H9 (cell line): ENCODE data around the gene GRID1. TPM values are rescaled to one million over a fixed set of nuclear protein-coding genes. Genes with fewer than 3 reads are reported as not detected.

Experiments
- DNase-seq: peaks from one replicate; pipeline ENCODE4 v3.0.0-alpha.2; 2017
- H2AFZ ChIP-seq: one replicate; pipeline ENCODE4 v1.6.1; 2013; ENCODE audit warnings: mild to moderate bottlenecking, low read length, control low read depth, moderate library complexity
- H2AK5ac ChIP-seq: 2 replicates; pipeline ENCODE4 v1.6.1; 2013; ENCODE audit warnings: low read length, control low read depth, mixed read lengths; ENCODE audit not compliant: insufficient read length
- H2BK120ac ChIP-seq: one replicate; pipeline ENCODE4 v1.6.1; 2013; ENCODE audit warnings: low read depth, mild to moderate bottlenecking, low read length, control low read depth, inconsistent platforms; ENCODE audit not compliant: poor library complexity, severe bottlenecking
- H2BK12ac ChIP-seq: 2 replicates; pipeline ENCODE4 v1.6.1; 2013; ENCODE audit warnings: low read length, control low read depth, mixed read lengths, low read depth; ENCODE audit not compliant: insufficient read length
- H2BK15ac ChIP-seq: 2 replicates; pipeline ENCODE4 v1.6.1; 2013; ENCODE audit warnings: low read depth, low read length, control low read depth
- H2BK20ac ChIP-seq: one replicate; pipeline ENCODE4 v1.6.1; 2013; ENCODE audit warnings: low read depth, mild to moderate bottlenecking, low read length, control low read depth, inconsistent platforms; ENCODE audit not compliant: poor library complexity, severe bottlenecking
- H2BK5ac ChIP-seq: 2 replicates; pipeline ENCODE4 v1.6.1; 2013; ENCODE audit warnings: low read length, control low read depth, mixed read lengths; ENCODE audit not compliant: insufficient read length
- H3K14ac ChIP-seq: 2 replicates; pipeline ENCODE4 v1.6.1; 2013; ENCODE audit warnings: low read length, control low read depth; ENCODE audit not compliant: insufficient read depth
- H3K18ac ChIP-seq: 2 replicates; pipeline ENCODE4 v1.6.1; 2013; ENCODE audit warnings: low read depth, mild to moderate bottlenecking, mixed read lengths, low read length, control low read depth; ENCODE audit not compliant: insufficient read length
- H3K23ac ChIP-seq: 2 replicates; pipeline ENCODE4 v1.6.1; 2013; ENCODE audit warnings: low read length, control low read depth, mixed read lengths, low read depth; ENCODE audit not compliant: insufficient read length
- H3K23me2 ChIP-seq: 2 replicates; pipeline ENCODE4 v1.6.1; 2013; ENCODE audit warnings: low read depth, mild to moderate bottlenecking, mixed read lengths, low read length, control low read depth; ENCODE audit not compliant: insufficient read length, poor library complexity, severe bottlenecking
- H3K27ac ChIP-seq: 2 replicates; pipeline ENCODE4 v1.5.1; 2013; ENCODE audit warnings: low read length, control low read depth, mixed read lengths, low read depth; ENCODE audit not compliant: insufficient read length
- H3K27me3 ChIP-seq: 2 replicates; pipeline ENCODE4 v1.6.1; 2013; ENCODE audit warnings: low read length, control low read depth, inconsistent platforms; ENCODE audit not compliant: insufficient read depth
- H3K4ac ChIP-seq: 2 replicates; pipeline ENCODE4 v1.6.1; 2013; ENCODE audit warnings: low read depth, mild to moderate bottlenecking, control low read depth, inconsistent platforms, low read length, moderate library complexity
- H3K4me1 ChIP-seq: 2 replicates; pipeline ENCODE4 v1.6.1; 2013; ENCODE audit warnings: low read length, control low read depth, inconsistent platforms; ENCODE audit not compliant: insufficient read depth
- H3K4me2 ChIP-seq: 2 replicates; pipeline ENCODE4 v1.6.1; 2013; ENCODE audit warnings: low read length, control low read depth, mixed read lengths; ENCODE audit not compliant: insufficient read length, insufficient read depth
- H3K56ac ChIP-seq: 2 replicates; pipeline ENCODE4 v1.6.1; 2013; ENCODE audit warnings: low read depth, mild to moderate bottlenecking, mixed read lengths, low read length, control low read depth; ENCODE audit not compliant: insufficient read length
- H3K79me1 ChIP-seq: 2 replicates; pipeline ENCODE4 v1.6.1; 2013; ENCODE audit warnings: low read depth, mild to moderate bottlenecking, moderate library complexity, low read length, control low read depth, inconsistent platforms; ENCODE audit not compliant: insufficient read depth, poor library complexity, severe bottlenecking
- H3K79me2 ChIP-seq: 2 replicates; pipeline ENCODE4 v1.6.1; 2013; ENCODE audit warnings: low read length, control low read depth, inconsistent platforms; ENCODE audit not compliant: insufficient read depth
- H3K9ac ChIP-seq: 2 replicates; pipeline ENCODE4 v1.6.1; 2013; ENCODE audit warnings: low read length, control low read depth, mixed read lengths; ENCODE audit not compliant: insufficient read length; ENCODE audit errors: extremely low read depth
- H3K9me3 ChIP-seq: one replicate; pipeline ENCODE4 v1.6.1; 2013; ENCODE audit warnings: low read depth, low read length, inconsistent platforms; ENCODE audit not compliant: control insufficient read depth
- H3T11ph ChIP-seq: one replicate; pipeline ENCODE4 v1.6.1; 2013; ENCODE audit warnings: mild to moderate bottlenecking, low read length, control low read depth, inconsistent platforms
- H4K20me1 ChIP-seq: one replicate; pipeline ENCODE4 v1.6.1; 2013; ENCODE audit not compliant: control insufficient read depth, insufficient read length, insufficient read depth
- H4K5ac ChIP-seq: 2 replicates; pipeline ENCODE4 v1.6.1; 2013; ENCODE audit warnings: low read depth, mild to moderate bottlenecking, mixed read lengths, low read length, control low read depth; ENCODE audit not compliant: insufficient read length
- H4K8ac ChIP-seq: replicated peaks from 2 replicates; pipeline ENCODE4 v1.6.1; 2013; ENCODE audit warnings: low read length, control low read depth, mixed read lengths, low read depth; ENCODE audit not compliant: insufficient read length
- H4K91ac ChIP-seq: 2 replicates; pipeline ENCODE4 v1.6.1; 2013; ENCODE audit warnings: low read depth, mild to moderate bottlenecking, moderate library complexity, mixed read lengths, low read length, control low read depth; ENCODE audit not compliant: insufficient read length
- H3K27ac Mint-ChIP-seq, 3 experiments: 2 replicates in 2 of 3; 3 replicates in 1 of 3; pipeline ENCODE4 v1.8.0; 2020 to 2021; ENCODE audit warnings: mixed read lengths in 3 of 3, mild to moderate bottlenecking in 1 of 3, moderate library complexity in 1 of 3
- H3K27me3 Mint-ChIP-seq: 2 replicates; pipeline ENCODE4 v1.8.0; 2021; ENCODE audit warnings: low read depth, mild to moderate bottlenecking, moderate library complexity, mixed read lengths
- H3K36me3 Mint-ChIP-seq, 3 experiments: 2 replicates in 2 of 3; 3 replicates in 1 of 3; pipeline ENCODE4 v1.8.0; 2020 to 2021; ENCODE audit warnings: low read depth in 3 of 3, mixed read lengths in 3 of 3; ENCODE audit not compliant: insufficient read depth in 1 of 3
- H3K4me1 Mint-ChIP-seq, 2 experiments: 2 replicates each; pipeline ENCODE4 v1.8.0; 2020; ENCODE audit warnings: mixed read lengths in 2 of 2
- H3K4me3 Mint-ChIP-seq, 2 experiments: 2 replicates in 1 of 2; 3 replicates in 1 of 2; pipeline ENCODE4 v1.8.0; 2020 to 2021; ENCODE audit warnings: mild to moderate bottlenecking in 2 of 2, mixed read lengths in 2 of 2, moderate library complexity in 1 of 2
- H3K9me3 Mint-ChIP-seq, 2 experiments: 2 replicates in 1 of 2; 3 replicates in 1 of 2; pipeline ENCODE4 v1.8.0; 2020; ENCODE audit warnings: mild to moderate bottlenecking in 2 of 2, mixed read lengths in 2 of 2, moderate library complexity in 1 of 2
- CTCF ChIP-seq: fragments of 200-600 bp; sonication (generic); conservative IDR thresholded peaks from 3 replicates; pipeline ENCODE4 v1.8.0; 2021; ENCODE audit warnings: antibody characterized with exemption, mild to moderate bottlenecking
- WGBS: extraction: QIAGEN DNeasy Blood & Tissue Kit; methylation state at CpG from one replicate; pipeline ENCODE4 v1.1.7; 2013; ENCODE audit warnings: missing lambda C conversion rate, low lambda C conversion rate, mixed read lengths; ENCODE audit not compliant: insufficient read length; ENCODE audit errors: extremely low coverage; 5-methylcytosine and 5-hydroxymethylcytosine counted together
- total RNA-seq: library from RNA; stranded (reverse); gene quantifications from 2 replicates; pipeline ENCODE4 v1.2.1, GENCODE V29; 2021

GRID1 gene
- total RNA-seq, 1 experiment from 2014 or later, result 0.35 TPM

DNA sequence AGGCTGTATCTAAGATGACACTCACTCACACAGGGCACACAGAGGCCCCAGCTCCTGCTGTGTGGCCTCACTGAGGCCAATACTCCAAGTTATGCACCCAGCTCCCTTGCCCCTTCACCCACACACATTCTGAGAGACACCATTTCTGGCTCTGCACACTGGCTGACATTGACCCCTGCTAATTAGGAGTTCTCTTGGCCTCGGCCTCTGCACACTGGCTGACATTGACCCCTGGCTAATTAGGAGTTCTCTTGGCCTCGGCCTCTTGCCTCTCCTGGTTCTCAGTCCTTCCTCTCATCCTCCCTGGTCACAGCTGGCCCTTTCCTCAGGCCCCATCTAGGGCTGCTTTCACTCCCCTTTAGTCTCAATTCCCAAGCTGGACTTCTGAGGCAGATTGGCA lies 97.3 kb downstream of the GRID1 start:
- Histone ChIP-seq H3K4me2 (no peak overlapping the region), H2AK5ac (no peak overlapping the region), H2BK15ac (no peak overlapping the region), H3K18ac (no peak overlapping the region), H2BK120ac (no peak overlapping the region), H3K23me2 (no peaks in the 10 kb centered on the region), H3T11ph (no peak overlapping the region), H3K56ac (no peak overlapping the region), H3K4ac (no peak overlapping the region), H3K4me1 (no peaks in the 10 kb centered on the region; the same call in 1 of the 2 replicates), H3K27ac (no peak overlapping the region), H4K5ac (no peak overlapping the region), H4K20me1 (no peaks in the 10 kb centered on the region), H4K91ac (no peak overlapping the region), H3K79me1 (no peaks in the 10 kb centered on the region), H2BK20ac (no peak overlapping the region), H2BK12ac (no peak overlapping the region), H3K9me3 (no peaks in the 10 kb centered on the region), H3K79me2 (no peaks in the 10 kb centered on the region), H3K27me3 (no peaks in the 10 kb centered on the region), H3K9ac (no peak overlapping the region), H3K14ac (no peak overlapping the region), H2BK5ac (no peak overlapping the region), H4K8ac (no peak overlapping the region), H2AFZ (no peak overlapping the region), H3K23ac (no peak overlapping the region)
- Mint-ChIP-seq H3K27me3 (peaks cover 8% of the 10 kb centered on the region), H3K27ac (no peak overlapping the region), H3K4me3 (no peak overlapping the region), H3K9me3 (peaks cover 14 to 17% of the 10 kb centered on the region in 2 experiments), H3K4me1 (peaks cover 17 to 18% of the 10 kb centered on the region in 2 experiments), H3K36me3 (peaks cover 0 to 9% (median 0%) of the 10 kb centered on the region in 3 experiments; a peak in 3 of 7 replicates)
- peak; percentile 5 for DNase-seq
- WGBS, result no CpG with 5 or more reads among the region's 2 CpGs
- TF ChIP-seq CTCF, result no peak
